ENCODE results near the gene ABI3BP. TPM values are rescaled to one million over a fixed set of nuclear protein-coding genes. Genes with fewer than 3 reads are reported as not detected.
"Not testable (repeated sequence)": the region's sequence is repeated elsewhere in the genome, so short reads cannot be mapped to it uniquely, and the experiment has no call there.

The ABI3BP gene
- total RNA-seq, 1 donor from 2014 or later: 23.6 TPM

DNA sequence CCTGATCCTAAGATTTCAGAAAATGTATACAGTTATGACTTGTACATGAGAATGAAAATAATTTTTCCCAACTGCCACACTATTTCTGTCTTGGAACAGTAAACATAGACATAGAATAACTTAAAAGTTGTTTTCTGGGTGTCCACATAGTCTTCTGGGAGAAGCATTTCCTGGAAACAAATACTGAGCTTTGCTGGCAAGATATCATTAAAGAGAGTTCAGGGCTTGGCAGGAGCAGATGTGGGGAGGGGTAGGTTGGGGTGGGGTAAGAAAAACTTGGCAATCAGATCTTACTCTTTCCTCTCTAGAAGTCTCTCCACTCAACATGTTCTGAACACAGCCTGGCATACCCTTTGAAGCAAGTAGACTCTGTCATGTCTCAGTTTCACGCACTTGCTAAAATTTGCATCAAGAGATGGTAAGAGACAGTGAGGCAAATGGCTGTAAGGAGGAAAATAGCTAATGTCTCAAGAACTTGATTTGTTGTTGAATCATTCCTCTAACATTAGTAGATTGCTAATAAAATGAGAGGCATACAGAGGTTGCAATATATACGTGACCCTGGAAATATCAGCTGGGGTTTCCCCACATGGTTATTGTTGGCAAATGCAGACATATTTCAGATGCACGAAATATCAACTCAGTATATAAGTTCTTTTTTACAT lies 27.3 kb upstream of the ABI3BP start:
- H3K27me3 ChIP-seq (ENCODE audit: low read depth): no peaks in the 10 kb centered on the region
- DNase-seq: no peak
- intact Hi-C loops (cut with micrococcal nuclease): no loop called here
- H3K36me3 ChIP-seq: no peaks in the 10 kb centered on the region
- no peaks in the 10 kb centered on the region for H3K4me1 ChIP-seq
- TF ChIP-seq, protein P1, sequence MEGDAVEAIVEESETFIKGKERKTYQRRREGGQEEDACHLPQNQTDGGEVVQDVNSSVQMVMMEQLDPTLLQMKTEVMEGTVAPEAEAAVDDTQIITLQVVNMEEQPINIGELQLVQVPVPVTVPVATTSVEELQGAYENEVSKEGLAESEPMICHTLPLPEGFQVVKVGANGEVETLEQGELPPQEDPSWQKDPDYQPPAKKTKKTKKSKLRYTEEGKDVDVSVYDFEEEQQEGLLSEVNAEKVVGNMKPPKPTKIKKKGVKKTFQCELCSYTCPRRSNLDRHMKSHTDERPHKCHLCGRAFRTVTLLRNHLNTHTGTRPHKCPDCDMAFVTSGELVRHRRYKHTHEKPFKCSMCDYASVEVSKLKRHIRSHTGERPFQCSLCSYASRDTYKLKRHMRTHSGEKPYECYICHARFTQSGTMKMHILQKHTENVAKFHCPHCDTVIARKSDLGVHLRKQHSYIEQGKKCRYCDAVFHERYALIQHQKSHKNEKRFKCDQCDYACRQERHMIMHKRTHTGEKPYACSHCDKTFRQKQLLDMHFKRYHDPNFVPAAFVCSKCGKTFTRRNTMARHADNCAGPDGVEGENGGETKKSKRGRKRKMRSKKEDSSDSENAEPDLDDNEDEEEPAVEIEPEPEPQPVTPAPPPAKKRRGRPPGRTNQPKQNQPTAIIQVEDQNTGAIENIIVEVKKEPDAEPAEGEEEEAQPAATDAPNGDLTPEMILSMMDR (IDR thresholded peaks at IDR 0.05; ENCODE audit: borderline replicate concordance): no peak
- no peak overlapping the region for H3K27ac ChIP-seq (replicated peaks)
- H3K9me3 ChIP-seq (replicated peaks): peaks cover 7% of the 10 kb centered on the region
- no peak overlapping the region for H3K4me3 ChIP-seq

DNA sequence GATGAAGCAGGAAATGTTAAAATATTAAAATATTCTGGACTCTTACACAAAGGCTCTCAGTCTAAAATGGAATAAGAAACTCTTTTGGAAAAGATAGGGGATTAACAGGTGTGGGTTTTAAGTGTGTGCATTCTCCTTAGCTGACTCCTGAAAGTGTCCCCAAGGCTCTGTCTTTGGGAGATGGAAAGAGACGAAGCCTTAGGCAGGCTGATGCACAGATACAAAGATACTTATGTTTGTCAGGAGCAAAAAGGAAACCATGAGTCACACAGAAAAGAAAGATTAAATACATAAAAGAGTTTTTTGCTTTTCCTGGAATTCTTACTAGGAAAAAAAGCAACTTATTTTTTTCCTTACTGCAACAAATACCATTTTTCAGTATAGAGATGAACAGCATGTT lies 23.8 kb upstream of the ABI3BP start:
- Histone ChIP-seq H3K27ac (replicated peaks) (no peak overlapping the region), H3K4me3 (no peak overlapping the region), H3K27me3 (ENCODE audit: low read depth) (no peaks in the 10 kb centered on the region), H3K4me1 (no peaks in the 10 kb centered on the region), H3K36me3 (no peaks in the 10 kb centered on the region), H3K9me3 (replicated peaks) (peaks cover 6% of the 10 kb centered on the region)
- intact Hi-C loops (cut with micrococcal nuclease): no loop called here
- TF ChIP-seq, protein P1 (IDR thresholded peaks at IDR 0.05; ENCODE audit: borderline replicate concordance): no peak
- no peak for DNase-seq

GRCh38 chr3:101012312-101012711 lies 19.1 kb upstream of the ABI3BP start:
- H3K9me3 ChIP-seq (replicated peaks): peaks cover 22% of the 10 kb centered on the region
- H3K4me1 ChIP-seq; H3K27me3 ChIP-seq (ENCODE audit: low read depth); H3K27ac ChIP-seq (replicated peaks); DNase-seq; H3K36me3 ChIP-seq; intact Hi-C loops (cut with micrococcal nuclease); H3K4me3 ChIP-seq: not testable (repeated sequence)

GRCh38 chr3:101011136-101011535 lies 17.9 kb upstream of the ABI3BP start:
- Histone ChIP-seq H3K9me3 (replicated peaks) (peaks cover 32% of the 10 kb centered on the region), H3K27me3 (ENCODE audit: low read depth) (no peaks in the 10 kb centered on the region), H3K27ac (replicated peaks) (no peak overlapping the region), H3K36me3 (no peaks in the 10 kb centered on the region), H3K4me3 (no peak overlapping the region), H3K4me1 (no peaks in the 10 kb centered on the region)
- TF ChIP-seq, protein P1 (IDR thresholded peaks at IDR 0.05; ENCODE audit: borderline replicate concordance): no peak
- DNase-seq: no peak
- intact Hi-C loops (cut with micrococcal nuclease): no loop called here

- TF ChIP-seq, protein P1 (IDR thresholded peaks at IDR 0.05; ENCODE audit: borderline replicate concordance): no peak
- intact Hi-C loops (cut with micrococcal nuclease): no loop called here
- H3K9me3 ChIP-seq (replicated peaks): peaks cover 32% of the 10 kb centered on the region
- no peaks in the 10 kb centered on the region for H3K4me1 ChIP-seq
- no peak overlapping the region for H3K27ac ChIP-seq (replicated peaks)
- no peaks in the 10 kb centered on the region for H3K36me3 ChIP-seq
- no peak overlapping the region for H3K4me3 ChIP-seq
- no peak for DNase-seq
- H3K27me3 ChIP-seq (ENCODE audit: low read depth): no peaks in the 10 kb centered on the region
Measured at GRCh38 chr3:101010296-101010695, 17.1 kb upstream of the ABI3BP start.

DNA sequence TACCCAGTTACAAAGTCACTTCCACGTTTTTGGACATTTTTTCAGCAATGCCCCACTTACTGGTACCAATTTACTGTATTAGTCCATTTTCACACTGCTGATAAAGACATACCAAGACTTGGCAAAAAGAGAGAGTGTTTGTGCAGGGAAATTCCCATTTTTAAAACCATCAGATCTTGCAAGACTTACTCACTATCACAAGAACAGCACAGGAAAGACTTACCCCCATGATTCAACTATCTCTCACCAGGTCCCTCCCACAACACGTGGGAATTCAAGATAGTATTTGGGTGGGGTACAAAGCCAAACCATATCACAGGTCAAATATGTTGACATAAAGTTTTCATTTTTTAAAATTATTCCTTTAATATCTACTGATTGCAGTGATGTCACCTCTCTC lies 16.2 kb upstream of the ABI3BP start:
- Histone ChIP-seq H3K27me3 (ENCODE audit: low read depth) (no peaks in the 10 kb centered on the region), H3K27ac (replicated peaks) (no peak overlapping the region), H3K36me3 (no peaks in the 10 kb centered on the region), H3K4me1 (no peaks in the 10 kb centered on the region), H3K9me3 (replicated peaks) (peaks cover 39% of the 10 kb centered on the region), H3K4me3 (no peak overlapping the region)
- intact Hi-C loops (cut with micrococcal nuclease): no loop called here
- DNase-seq: no peak
- TF ChIP-seq, protein P1 (IDR thresholded peaks at IDR 0.05; ENCODE audit: borderline replicate concordance): no peak
